Medulla oblongata (tissue), 1 donor: ENCODE data around the gene PDIA2.

Experiments
- DNase-seq: peaks from one replicate; pipeline ENCODE4 v3.0.0-alpha.2; 2015; ENCODE audit errors: extremely low spot score

PDIA2 gene

GRCh38 chr16:296806-297510 lies 14.0 kb downstream of the PDIA2 start:
- DNase-seq = no peak

GRCh38 chr16:297832-298231 lies 14.9 kb downstream of the PDIA2 start:
- no peak for DNase-seq

GRCh38 chr16:301235-301634 lies 18.3 kb downstream of the PDIA2 start:
- DNase-seq = no peak

GRCh38 chr16:301950-302349 lies 19.0 kb downstream of the PDIA2 start:
- DNase-seq = no peak

GRCh38 chr16:303760-304505 lies 21.0 kb downstream of the PDIA2 start:
- no peak for DNase-seq

GRCh38 chr16:305916-306626 lies 23.1 kb downstream of the PDIA2 start:
- no peak for DNase-seq

GRCh38 chr16:306911-307370 lies 24.0 kb downstream of the PDIA2 start:
- DNase-seq = no peak

- DNase-seq = no peak
These were observed 24.8 kb downstream of the PDIA2 start for GRCh38 chr16:307691-308312.

- DNase-seq = no peak
These were observed 26.5 kb downstream of the PDIA2 start for GRCh38 chr16:309476-309875.

GRCh38 chr16:311725-312124 lies 28.8 kb downstream of the PDIA2 start:
- no peak for DNase-seq

- DNase-seq = no peak
These were observed 31.4 kb downstream of the PDIA2 start for GRCh38 chr16:314351-314750.

- no peak for DNase-seq
These were observed 31.9 kb downstream of the PDIA2 start for GRCh38 chr16:314795-315299.

- no peak for DNase-seq
These were observed 33.9 kb downstream of the PDIA2 start for GRCh38 chr16:316741-317464.

- DNase-seq = no peak
These were observed 34.6 kb downstream of the PDIA2 start for GRCh38 chr16:317583-317982.

GRCh38 chr16:318628-319027 lies 35.7 kb downstream of the PDIA2 start:
- DNase-seq = no peak

- no peak for DNase-seq
These were observed 37.2 kb downstream of the PDIA2 start for GRCh38 chr16:320206-320605.

GRCh38 chr16:321532-321931 lies 38.6 kb downstream of the PDIA2 start:
- no peak for DNase-seq

- DNase-seq = no peak
These were observed 39.6 kb downstream of the PDIA2 start for GRCh38 chr16:322476-323143.

- DNase-seq = no peak
These were observed 41.2 kb downstream of the PDIA2 start for GRCh38 chr16:324201-324450.

- DNase-seq = no peak
These were observed 41.7 kb downstream of the PDIA2 start for GRCh38 chr16:324451-325334.
